DOHH2 (cell line): Measurements from ENCODE around the gene PRKAG3.
A peak's percentile ranks its signal among the peaks of the same experiment; 100 is the strongest.

Source experiments
- H3F3A ChIP-seq: fragments of 200-600 bp; sonication (generic), shearing (Covaris generic); 2 replicates; pipeline ENCODE4 v1.6.0; 2016; ENCODE audit warnings: antibody characterized with exemption, mild to moderate bottlenecking; ENCODE audit not compliant: control insufficient read depth, insufficient read depth
- H3K27ac ChIP-seq: fragments of 200-600 bp; sonication (generic); 2 replicates; pipeline ENCODE4 v1.5.1; 2014; ENCODE audit warnings: low read depth, mild to moderate bottlenecking, low read length, moderate library complexity
- H3K27me3 ChIP-seq: fragments of 200-600 bp; sonication (generic); 2 replicates; pipeline ENCODE4 v1.6.1; 2014; ENCODE audit warnings: mild to moderate bottlenecking, low read length, mixed read lengths; ENCODE audit not compliant: control insufficient read depth
- H3K36me3 ChIP-seq: fragments of 200-600 bp; sonication (generic); 2 replicates; pipeline ENCODE4 v1.6.1; 2014; ENCODE audit warnings: mild to moderate bottlenecking, low read length, moderate library complexity, mixed read lengths; ENCODE audit not compliant: control insufficient read depth
- H3K4me1 ChIP-seq: fragments of 200-600 bp; sonication (generic); 2 replicates; pipeline ENCODE4 v1.6.1; 2014; ENCODE audit warnings: mild to moderate bottlenecking, low read length, mixed read lengths; ENCODE audit not compliant: control insufficient read depth
- H3K4me2 ChIP-seq: fragments of 200-600 bp; sonication (generic); 2 replicates; pipeline ENCODE4 v1.6.0; 2014; ENCODE audit warnings: mild to moderate bottlenecking, low read length, moderate library complexity
- H3K4me3 ChIP-seq: fragments of 200-600 bp; sonication (generic); 2 replicates; pipeline ENCODE4 v1.5.1; 2014; ENCODE audit warnings: mild to moderate bottlenecking, low read length, mixed read lengths
- H3K79me2 ChIP-seq: fragments of 200-600 bp; sonication (generic); 2 replicates; pipeline ENCODE4 v1.6.1; 2014; ENCODE audit warnings: mild to moderate bottlenecking, low read length, mixed read lengths; ENCODE audit not compliant: control insufficient read depth
- H3K9me2 ChIP-seq: fragments of 200-600 bp; sonication (generic); replicated peaks from 2 replicates; pipeline ENCODE4 v1.6.1; 2014; ENCODE audit warnings: mild to moderate bottlenecking, low read length, mixed read lengths; ENCODE audit not compliant: control insufficient read depth
- H3K9me3 ChIP-seq: fragments of 200-600 bp; sonication (generic); 2 replicates; pipeline ENCODE4 v1.6.1; 2014; ENCODE audit warnings: antibody characterized with exemption, low read length, mixed read lengths; ENCODE audit not compliant: control insufficient read depth, insufficient read depth
- H4K20me1 ChIP-seq: fragments of 200-600 bp; sonication (generic); 2 replicates; pipeline ENCODE4 v1.6.0; 2014; ENCODE audit warnings: low read depth, mild to moderate bottlenecking, antibody characterized with exemption, low read length, moderate library complexity; ENCODE audit not compliant: control insufficient read depth, insufficient read depth
- EZH2phosphoT487 ChIP-seq: fragments of 200-600 bp; sonication (generic); IDR thresholded peaks from 2 replicates; pipeline ENCODE4 v1.6.1; 2017; ENCODE audit warnings: borderline replicate concordance, mild to moderate bottlenecking, antibody characterized with exemption, low read length, moderate library complexity, mixed read lengths
- TF ChIP-seq, protein P1 (sequence below): fragments of 200-600 bp; sonication (generic); IDR thresholded peaks from one replicate; pipeline ENCODE4 v1.5.1; 2014; ENCODE audit warnings: antibody characterized with exemption, mild to moderate bottlenecking, low read depth, low read length; ENCODE audit not compliant: poor library complexity, severe bottlenecking

PRKAG3 gene

DNA sequence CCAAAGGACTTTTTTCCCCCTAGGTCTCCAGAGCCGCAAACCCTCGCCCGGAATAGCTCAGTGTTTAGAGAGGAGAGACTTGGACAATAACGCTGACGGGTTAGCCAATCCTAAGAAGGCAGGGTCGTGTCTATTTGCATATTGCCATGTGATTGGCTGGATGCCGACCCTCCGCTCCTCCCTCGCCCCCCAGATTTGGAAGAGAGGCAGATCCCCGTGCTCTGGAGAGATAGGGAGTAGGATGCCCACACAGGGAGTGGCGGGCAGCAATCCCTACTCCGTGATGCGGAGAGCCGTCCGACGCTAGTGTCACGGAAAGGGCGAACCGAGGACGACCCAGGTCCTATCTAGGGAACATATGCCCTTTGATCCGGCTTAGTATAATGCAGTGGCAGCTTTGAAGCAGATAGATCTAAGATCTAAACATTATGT, 29.4 kb upstream of the PRKAG3 start:
- TF ChIP-seq EZH2phosphoT487, result no peak
- TF ChIP-seq, protein P1, sequence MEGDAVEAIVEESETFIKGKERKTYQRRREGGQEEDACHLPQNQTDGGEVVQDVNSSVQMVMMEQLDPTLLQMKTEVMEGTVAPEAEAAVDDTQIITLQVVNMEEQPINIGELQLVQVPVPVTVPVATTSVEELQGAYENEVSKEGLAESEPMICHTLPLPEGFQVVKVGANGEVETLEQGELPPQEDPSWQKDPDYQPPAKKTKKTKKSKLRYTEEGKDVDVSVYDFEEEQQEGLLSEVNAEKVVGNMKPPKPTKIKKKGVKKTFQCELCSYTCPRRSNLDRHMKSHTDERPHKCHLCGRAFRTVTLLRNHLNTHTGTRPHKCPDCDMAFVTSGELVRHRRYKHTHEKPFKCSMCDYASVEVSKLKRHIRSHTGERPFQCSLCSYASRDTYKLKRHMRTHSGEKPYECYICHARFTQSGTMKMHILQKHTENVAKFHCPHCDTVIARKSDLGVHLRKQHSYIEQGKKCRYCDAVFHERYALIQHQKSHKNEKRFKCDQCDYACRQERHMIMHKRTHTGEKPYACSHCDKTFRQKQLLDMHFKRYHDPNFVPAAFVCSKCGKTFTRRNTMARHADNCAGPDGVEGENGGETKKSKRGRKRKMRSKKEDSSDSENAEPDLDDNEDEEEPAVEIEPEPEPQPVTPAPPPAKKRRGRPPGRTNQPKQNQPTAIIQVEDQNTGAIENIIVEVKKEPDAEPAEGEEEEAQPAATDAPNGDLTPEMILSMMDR, result no peak
- Histone ChIP-seq H3K27ac (no peak overlapping the region), H3K27me3 (peaks cover 65% of the 10 kb centered on the region), H3K36me3 (no peaks in the 10 kb centered on the region), H3K4me1 (peaks cover 5% of the 10 kb centered on the region; the same call in 1 of the 2 replicates), H3K4me2 (no peak overlapping the region), H4K20me1 (no peaks in the 10 kb centered on the region), H3K4me3 (no peak overlapping the region), H3K79me2 (no peaks in the 10 kb centered on the region), H3K9me2 (no peaks in the 10 kb centered on the region), H3K9me3 (no peaks in the 10 kb centered on the region), H3F3A (no peaks in the 10 kb centered on the region)

DNA sequence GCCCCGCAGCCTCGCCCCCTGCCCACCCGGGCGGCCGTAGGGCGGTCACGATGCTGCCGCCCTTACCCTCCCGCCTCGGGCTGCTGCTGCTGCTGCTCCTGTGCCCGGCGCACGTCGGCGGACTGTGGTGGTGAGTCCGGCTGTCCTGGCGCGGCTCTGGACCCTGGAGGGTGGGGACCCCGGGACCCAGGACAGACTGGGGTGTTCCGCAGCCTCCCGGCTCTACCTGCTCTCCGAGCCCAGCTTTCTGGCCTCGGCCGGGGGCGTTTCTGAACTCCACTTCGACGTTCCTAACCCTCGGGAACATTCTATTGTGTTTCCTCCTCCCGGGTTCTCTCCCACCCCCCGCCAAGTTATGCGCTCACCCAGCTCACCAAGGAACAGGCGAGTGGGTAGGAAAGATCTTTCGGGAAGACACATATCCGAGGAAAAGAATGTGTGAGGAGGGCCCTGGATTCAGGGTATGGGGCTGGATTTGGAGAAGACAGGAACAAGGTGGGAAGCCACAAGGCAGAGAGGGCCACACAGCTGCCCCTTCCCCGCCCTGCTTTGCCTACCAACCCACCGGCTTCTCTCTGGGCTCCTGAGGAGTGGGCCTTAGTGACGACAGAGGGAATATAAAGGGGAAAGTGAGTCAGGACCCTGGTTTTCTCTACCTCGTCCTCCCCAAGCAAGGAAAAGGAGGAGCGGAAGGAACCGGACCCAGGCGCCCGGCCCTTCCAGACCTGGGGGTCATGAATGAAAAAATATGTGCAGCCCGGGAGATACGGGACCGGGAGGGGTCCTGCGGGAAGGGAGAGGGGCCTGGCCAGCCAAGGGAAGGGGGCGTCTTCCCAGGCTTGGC, 28.6 kb upstream of the PRKAG3 start:
- Histone ChIP-seq H3K9me2 (no peaks in the 10 kb centered on the region), H3K36me3 (no peaks in the 10 kb centered on the region), H3K79me2 (no peaks in the 10 kb centered on the region), H3F3A (no peaks in the 10 kb centered on the region), H3K27me3 (peaks cover 70% of the 10 kb centered on the region), H3K4me2 (no peak overlapping the region), H4K20me1 (no peaks in the 10 kb centered on the region), H3K4me1 (peaks cover 5% of the 10 kb centered on the region; the same call in 1 of the 2 replicates), H3K9me3 (no peaks in the 10 kb centered on the region), H3K4me3 (no peak overlapping the region), H3K27ac (no peak overlapping the region)
- TF ChIP-seq EZH2phosphoT487, result 0 out of 2 replicates have a peak, but pooled peaks have one; percentile 49
- TF ChIP-seq, protein P1, result no peak

DNA sequence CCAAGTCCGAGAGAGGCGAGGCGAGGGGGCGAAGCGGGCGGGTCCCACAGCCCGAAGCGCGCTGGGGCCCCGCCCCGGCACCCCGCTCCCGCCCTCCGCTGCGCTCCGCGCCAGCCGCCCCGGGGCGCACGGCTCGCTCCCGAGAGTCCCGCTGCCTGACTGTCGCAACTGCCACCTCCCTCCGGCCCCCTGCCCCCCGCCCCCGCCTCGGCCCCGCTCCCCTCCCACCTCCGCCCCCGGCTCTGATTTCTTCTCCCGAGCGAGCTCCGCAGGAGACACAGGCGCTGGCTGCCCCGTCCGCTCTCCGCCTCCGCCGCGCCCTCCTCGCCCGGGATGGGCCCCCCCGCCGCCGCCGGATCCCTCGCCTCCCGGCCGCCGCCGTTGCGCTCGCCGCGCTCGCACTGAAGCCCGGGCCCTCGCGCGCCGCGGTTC, 28.0 kb upstream of the PRKAG3 start, which contains the start of gene WNT6:
TSS of gene WNT6 (plus strand) at position 250 of the 432 bp plus-strand sequence. CDS start 233 bp downstream, outside the sequence.
- peaks cover 72% of the 10 kb centered on the region for H3K27me3 ChIP-seq
- no peaks in the 10 kb centered on the region for H4K20me1 ChIP-seq
- peaks cover 5% of the 10 kb centered on the region; the same call in 1 of the 2 replicates for H3K4me1 ChIP-seq
- no peak within 1 kb of the TSS for H3K4me2 ChIP-seq
- no peaks in the 10 kb centered on the region for H3K36me3 ChIP-seq
- no peaks in the 10 kb centered on the region for H3K79me2 ChIP-seq
- no peaks in the 10 kb centered on the region for H3F3A ChIP-seq
- no peaks in the 10 kb centered on the region for H3K9me2 ChIP-seq
- TF ChIP-seq EZH2phosphoT487, result no peak
- TF ChIP-seq, protein P1, result no peak
- no peak within 1 kb of the TSS for H3K4me3 ChIP-seq
- no peaks in the 10 kb centered on the region for H3K9me3 ChIP-seq
- H3K27ac ChIP-seq, result no peak within 1 kb of the TSS
